ENCODE data around the gene COL13A1.

DNA sequence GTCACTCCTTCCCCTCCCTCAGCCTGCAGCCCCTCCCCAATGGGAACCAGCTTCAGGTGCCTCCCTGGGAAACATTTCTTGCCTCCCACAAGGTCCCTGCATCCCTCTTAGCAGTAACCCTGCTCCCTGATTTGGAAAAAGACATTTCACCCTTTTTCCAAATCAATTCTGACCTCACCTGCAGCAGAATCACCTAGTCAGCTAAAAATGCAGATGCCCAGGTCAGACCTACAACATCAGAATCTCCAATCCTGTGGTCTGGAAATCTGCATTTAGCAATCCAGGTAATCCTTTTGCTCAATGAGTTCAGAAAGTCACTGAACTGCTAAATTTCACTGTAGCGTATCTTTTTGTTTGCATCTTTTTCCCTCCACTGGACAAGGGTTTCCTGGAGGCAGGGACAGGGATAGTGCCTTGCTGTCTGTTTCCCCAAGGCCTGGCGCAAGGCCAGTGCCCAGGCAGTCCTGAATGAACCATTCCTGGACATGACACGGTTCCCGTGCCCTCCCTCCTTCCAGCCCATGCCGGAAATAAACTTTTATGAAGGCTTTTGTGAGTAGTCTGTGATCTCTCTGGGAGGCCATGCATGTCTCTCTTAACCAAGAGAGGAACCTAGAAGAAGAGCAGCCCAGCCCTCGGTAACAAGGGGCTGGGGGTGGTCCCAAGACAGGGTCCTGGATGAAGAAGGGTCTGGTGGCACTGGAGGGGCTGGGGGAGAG is 44.0 kb downstream of the COL13A1 start:
- TF ChIP-seq, protein P1, sequence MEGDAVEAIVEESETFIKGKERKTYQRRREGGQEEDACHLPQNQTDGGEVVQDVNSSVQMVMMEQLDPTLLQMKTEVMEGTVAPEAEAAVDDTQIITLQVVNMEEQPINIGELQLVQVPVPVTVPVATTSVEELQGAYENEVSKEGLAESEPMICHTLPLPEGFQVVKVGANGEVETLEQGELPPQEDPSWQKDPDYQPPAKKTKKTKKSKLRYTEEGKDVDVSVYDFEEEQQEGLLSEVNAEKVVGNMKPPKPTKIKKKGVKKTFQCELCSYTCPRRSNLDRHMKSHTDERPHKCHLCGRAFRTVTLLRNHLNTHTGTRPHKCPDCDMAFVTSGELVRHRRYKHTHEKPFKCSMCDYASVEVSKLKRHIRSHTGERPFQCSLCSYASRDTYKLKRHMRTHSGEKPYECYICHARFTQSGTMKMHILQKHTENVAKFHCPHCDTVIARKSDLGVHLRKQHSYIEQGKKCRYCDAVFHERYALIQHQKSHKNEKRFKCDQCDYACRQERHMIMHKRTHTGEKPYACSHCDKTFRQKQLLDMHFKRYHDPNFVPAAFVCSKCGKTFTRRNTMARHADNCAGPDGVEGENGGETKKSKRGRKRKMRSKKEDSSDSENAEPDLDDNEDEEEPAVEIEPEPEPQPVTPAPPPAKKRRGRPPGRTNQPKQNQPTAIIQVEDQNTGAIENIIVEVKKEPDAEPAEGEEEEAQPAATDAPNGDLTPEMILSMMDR (IDR thresholded peaks at IDR 0.05; ENCODE audit: low read depth, low read length): no peak
- no peak for TF ChIP-seq POLR2A (IDR thresholded peaks at IDR 0.05; ENCODE audit: extremely low read depth, insufficient read length)
